GM10266 (cell line): ENCODE results near the gene EDC4.

Source experiments
- DNase-seq: peaks from one replicate; pipeline ENCODE4 v3.0.0; 2012; ENCODE audit errors: extremely low spot score
- TF ChIP-seq, protein P1 (sequence below): IDR thresholded peaks from 2 replicates; pipeline ENCODE4 v1.5.1; 2012; ENCODE audit warnings: mild to moderate bottlenecking, low read depth; ENCODE audit not compliant: control insufficient read depth, insufficient read depth; ENCODE audit errors: missing control alignments

The EDC4 gene

DNA sequence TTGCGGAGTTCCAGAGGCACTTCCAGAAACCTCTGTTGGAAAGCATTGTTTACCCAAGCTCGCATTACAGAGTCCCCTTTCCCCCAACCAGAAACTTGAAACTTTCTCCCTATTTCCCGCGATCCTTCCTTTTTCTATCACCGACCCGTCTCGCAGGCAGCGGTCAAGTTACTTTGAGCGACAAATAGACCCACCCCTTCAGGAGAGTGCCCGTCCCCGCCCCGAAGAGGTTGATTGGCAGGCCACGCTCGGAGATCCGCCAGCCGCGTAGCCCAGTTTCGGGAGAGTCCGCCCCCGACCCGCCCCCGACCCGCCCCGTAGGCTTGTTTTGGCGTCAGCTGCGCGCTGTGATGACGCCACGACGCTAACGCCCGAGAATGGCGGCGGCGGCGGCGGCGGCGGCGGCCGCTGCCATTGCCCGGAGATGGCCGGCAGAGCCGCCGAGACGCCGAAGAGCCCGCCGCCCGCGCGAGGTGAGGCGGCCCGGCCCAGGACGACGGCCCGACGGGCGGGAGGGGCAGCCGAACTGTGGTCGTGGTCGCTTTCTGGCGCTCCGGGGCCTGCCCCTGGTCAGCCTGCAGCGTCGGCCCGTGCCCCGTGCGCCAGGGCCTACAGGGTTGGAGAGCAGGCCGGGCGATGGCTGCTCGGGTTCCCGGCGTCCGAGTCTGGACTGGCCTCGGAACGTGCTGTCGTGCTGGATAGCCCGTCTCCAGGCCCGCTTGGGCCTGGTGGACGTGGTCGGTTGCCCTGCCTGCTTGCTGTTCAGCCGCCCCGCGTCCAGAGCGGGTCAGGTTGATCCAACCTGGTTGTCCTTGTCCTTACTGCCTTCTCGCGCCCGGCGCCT lies 20.3 kb downstream of the EDC4 start, which contains the start of gene PSKH1:
TSS of gene PSKH1 (plus strand) at position 356 of the 844 bp plus-strand sequence. CDS start 15,496 bp downstream, outside the sequence.
- TF ChIP-seq, protein P1, sequence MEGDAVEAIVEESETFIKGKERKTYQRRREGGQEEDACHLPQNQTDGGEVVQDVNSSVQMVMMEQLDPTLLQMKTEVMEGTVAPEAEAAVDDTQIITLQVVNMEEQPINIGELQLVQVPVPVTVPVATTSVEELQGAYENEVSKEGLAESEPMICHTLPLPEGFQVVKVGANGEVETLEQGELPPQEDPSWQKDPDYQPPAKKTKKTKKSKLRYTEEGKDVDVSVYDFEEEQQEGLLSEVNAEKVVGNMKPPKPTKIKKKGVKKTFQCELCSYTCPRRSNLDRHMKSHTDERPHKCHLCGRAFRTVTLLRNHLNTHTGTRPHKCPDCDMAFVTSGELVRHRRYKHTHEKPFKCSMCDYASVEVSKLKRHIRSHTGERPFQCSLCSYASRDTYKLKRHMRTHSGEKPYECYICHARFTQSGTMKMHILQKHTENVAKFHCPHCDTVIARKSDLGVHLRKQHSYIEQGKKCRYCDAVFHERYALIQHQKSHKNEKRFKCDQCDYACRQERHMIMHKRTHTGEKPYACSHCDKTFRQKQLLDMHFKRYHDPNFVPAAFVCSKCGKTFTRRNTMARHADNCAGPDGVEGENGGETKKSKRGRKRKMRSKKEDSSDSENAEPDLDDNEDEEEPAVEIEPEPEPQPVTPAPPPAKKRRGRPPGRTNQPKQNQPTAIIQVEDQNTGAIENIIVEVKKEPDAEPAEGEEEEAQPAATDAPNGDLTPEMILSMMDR, result no peak
- peak; percentile 100 for DNase-seq

DNA sequence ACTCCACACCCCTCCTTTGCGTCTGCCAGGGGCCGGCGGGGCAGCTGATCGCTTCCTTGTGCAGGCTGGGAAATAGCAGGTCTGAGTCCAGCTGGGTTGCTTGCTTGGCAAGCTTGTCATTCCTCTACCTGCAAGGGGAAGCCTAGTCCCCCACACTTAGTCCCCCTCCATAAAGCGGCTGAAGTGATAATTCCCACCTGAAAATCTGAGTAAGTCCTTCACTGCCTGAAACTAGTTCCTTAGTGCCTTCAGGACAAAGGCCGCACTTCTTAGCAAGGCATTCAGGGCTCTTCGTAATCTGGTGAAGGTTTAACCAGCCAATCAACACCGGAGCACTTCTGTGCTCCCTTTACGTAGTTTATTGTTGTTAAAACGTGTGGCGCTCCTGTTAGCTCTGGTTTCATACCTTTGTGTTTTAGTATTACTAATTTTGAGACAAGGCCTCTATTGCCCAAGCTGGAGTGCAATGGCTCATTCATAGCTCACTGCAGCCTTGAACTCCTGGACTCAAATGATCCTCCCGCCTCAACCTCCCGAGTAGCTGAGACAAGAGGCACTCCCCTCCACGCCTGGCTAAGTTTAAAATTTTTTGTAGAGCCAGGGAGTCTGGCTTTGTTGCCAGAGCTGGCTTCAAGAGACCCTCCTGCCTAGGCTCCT lies 21.0 kb downstream of the EDC4 start:
- DNase-seq, result peak; percentile 26
- TF ChIP-seq, protein P1, result no peak

DNA sequence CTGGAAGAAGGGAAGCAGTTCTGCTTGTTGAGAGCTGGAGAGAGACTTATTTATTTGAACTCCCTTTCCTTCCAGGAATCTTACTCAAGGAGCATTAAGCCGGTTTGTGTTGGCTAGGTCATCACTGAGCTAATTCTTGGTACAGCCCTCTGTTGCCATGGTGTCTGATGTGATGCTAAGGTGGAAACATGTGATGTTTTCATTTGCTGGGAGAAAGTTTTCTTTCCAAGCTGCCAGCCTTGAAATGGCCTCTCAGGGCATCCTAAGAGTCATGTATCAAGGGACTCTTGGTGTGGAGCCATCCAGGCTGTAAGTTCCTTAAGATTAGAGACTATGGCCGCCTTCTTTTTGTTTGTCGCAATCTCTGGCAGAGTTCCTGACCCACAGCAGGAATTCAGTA lies 24.4 kb downstream of the EDC4 start:
- TF ChIP-seq, protein P1, result no peak
- no peak for DNase-seq

DNA sequence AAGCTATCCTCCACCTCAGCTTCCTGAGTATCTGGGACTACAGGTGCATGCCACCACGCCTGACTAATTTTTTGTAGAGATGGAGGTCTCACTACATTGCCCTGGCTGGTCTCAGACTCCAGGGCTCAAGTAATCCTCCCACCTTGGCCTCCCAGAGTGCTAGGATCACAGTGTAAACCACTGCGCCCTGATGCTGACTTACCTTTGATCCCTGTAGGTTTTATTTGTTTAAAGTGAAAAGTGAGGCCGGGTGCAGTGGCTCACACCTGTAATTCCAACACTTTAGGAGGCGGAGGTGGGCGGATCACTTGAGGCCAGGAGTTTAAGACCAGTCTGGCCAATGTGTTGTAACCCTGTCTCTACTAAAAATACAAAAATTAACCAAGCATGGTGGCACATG lies 28.9 kb downstream of the EDC4 start:
- DNase-seq, result no peak
- TF ChIP-seq, protein P1, result no peak

DNA sequence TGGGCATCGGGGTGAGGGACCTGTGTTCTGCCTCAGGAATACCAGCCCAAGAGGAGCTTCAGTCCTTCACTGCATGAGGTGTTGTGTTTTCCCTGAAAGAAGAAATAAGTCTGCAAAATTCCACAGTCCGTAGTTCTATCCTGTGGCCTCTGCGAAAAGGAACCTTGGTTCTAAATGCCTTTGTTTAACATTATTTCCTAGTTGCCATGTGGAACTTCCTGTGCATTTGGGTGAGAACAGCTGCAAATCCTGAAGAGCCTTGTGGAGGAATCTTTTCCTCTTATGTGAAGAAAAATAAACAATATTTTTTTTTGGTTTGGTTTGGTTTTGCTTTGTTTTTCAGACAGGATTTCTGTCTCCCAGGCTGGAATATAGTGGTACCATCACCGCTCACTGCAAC lies 30.0 kb downstream of the EDC4 start:
- DNase-seq, result no peak
- TF ChIP-seq, protein P1, result no peak

DNA sequence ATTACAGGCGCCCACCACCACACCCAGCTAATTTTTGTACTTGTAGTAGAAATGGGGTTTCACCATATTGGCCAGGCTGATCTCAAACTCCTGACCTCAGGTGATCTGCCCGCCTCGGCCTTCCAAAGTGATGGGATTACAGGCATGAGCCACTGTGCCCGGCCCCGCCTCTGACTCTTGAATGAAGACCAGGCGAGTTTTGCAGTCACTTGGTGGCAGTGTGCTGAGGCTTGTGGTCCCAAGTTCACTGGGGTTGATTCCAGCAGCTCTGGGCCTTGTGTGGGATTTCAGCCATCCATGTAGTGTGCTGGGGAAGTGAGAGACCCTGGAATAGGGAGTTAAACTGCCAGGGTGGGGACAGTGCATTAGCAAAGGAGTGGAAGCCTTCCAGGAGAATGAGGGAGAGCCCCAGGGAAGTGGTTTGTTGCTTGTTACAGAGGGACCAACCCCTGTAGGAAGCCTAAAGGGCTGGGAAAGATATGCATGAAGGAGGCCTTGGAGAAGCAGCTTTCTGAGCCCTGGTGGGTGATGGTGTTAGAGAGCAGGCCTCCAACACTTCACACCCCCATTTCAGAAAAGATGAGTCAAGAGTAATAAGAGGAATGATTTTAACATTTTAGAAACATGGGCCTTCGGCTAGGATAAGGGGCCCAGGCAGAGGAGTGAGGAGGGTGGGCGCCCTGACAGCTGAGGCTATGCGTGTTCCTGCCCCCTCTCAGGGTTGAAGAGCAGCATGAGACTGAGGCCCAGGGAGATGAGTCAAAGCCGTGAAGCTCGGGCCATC lies 34.7 kb downstream of the EDC4 start:
- TF ChIP-seq, protein P1, result no peak
- no peak for DNase-seq
